RCC 7860 (cell line): Measurements from ENCODE around the gene VSX1.

Source experiments
- DNase-seq: peaks from one replicate; pipeline ENCODE4 v3.0.0-alpha.2; 2015; ENCODE audit warnings: low spot score
- FAIRE-seq: peaks from 2 replicates; lab custom pipeline; 2012; peaks lifted over from hg19 to GRCh38; lab: Jason Lieb, UNC

VSX1 gene

DNA sequence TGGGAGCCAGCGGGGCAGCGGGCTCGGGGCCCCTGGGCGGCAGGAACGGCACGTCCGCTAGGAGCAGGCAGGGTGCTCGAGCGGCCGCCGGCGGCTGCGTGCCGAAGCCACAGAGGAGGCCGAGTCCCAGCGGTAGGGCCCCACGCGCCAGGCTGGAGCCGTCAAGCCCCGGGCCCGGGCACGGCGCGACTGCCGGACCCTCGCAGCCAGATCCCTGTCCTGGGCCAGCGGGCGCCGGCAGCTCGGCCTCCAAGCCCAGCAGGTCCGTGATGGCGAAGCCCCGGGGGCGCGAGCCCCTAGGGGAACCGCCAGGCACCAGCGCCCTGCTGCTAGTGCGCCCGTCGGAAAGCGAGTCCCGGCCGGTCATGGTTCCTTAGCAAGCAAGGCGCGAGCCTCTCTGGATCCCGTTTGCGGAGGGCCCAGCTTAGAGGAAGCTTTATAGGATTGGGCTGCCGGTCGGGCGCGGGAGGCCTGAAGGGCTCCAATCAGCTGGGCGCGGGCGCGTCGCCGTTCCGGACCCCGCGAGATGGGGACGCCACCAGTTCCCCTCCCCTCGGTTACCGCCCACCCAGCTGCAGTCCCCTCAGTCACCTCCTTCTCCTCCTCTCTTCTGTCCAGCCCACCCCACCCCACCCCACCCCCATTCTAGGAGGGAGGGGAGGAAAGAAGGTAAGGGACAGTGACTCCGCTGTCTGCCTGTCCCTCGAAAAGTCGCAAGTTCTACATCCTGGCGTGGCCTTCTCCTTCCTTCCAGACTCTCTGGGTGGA is at the start of gene VSX1:
Gene VSX1, minus strand, starts transcription at position 412 of the 768 bp plus-strand sequence. Its CDS starts 45 bp downstream, at position 367.
- FAIRE-seq (no peak), DNase-seq (no peak)

DNA sequence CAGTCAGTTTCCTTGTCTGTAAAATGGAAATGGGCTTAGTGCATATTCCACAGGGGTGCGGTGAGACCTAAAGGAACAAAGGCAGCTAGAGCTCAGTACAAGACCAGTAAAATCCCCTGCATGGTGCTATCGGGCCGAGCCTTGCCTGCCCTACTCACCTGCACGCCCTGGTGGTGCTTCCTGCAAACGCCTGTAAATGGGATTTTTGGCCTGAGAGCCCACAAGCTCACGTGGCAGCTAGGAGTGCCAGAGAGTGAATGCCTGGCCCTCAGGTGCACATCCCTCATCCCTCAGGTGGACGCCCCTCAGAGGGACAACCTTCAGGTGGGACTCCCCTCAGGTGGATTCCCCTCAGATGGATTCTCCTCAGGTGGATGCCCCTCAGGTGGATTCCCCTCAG is 48.0 kb upstream of the VSX1 start:
- no peak for DNase-seq
- FAIRE-seq, result no peak

DNA sequence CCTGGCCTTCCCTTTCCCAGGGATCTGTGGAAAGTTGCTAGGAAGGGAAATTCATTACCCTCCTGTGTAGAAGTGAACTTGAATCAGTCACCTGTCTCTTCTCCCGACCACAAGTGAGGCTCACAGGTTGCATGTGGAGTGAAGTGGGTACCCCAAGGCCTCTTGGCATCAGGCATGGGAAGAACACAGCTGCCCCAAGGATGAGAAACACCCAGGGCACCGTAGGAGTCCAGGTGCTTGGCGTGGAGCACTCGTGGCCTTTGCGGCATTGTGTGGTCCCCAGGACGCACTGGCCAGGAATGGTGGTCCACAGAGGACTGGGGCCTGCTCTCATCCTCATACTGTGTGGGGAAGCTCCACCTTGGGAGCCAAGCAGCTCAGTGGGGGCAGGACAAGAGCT is 47.5 kb upstream of the VSX1 start:
- DNase-seq (no peak), FAIRE-seq (no peak)

DNA sequence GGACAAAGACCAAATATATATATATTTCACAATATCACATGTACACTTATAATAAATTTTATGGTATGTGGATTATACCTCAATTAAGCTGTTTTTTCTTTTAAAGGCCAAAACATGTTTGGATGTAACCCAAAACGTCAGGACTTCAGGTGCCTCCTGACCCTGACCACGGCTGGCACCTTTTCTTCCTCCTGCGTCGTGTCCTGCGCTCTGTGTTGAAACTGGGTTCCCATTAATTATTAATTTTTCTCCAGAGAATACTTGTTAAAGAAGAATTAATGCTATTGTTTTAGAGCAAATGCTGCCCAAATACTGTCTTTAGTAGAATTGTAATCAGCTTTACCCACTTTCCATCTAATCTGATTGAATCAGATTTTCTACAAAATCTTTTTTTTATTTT is 46.7 kb upstream of the VSX1 start:
- no peak for DNase-seq
- no peak for FAIRE-seq

DNA sequence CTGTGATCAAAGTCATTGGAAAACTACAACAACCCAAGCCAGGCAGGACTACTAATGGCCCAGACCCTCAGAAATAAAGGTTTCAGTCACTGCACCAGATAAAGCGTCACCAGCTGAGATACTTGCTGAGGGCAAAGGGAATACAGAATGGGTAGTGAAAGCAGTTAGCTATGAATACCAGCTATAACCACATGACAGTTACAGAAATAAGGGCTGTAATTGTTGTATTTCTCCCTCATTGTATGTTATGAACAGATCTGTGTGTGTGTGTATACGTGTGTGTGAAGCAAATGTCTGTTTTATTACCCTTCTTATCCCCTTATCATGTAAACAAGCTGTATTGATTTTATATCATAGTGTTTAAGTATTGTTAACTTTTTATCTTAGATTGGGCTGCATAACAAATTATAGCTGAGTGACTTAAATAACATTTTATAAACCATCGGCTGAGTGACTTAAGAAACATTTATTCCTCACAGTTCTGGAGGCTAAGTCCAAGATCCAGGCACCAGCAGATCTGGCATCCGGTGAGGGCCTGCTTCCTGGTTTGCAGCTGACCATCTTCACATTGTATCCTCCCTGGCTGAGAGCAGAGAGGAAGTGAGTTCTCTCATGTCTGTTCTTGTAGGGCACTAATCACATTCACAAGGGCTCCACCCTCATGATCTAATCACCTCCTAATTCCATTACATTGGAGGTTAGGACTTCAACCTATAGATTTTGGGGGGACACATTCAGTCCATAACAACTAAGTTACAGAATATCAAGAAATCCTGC is 46.0 kb upstream of the VSX1 start:
- FAIRE-seq, result no peak
- DNase-seq, result no peak

DNA sequence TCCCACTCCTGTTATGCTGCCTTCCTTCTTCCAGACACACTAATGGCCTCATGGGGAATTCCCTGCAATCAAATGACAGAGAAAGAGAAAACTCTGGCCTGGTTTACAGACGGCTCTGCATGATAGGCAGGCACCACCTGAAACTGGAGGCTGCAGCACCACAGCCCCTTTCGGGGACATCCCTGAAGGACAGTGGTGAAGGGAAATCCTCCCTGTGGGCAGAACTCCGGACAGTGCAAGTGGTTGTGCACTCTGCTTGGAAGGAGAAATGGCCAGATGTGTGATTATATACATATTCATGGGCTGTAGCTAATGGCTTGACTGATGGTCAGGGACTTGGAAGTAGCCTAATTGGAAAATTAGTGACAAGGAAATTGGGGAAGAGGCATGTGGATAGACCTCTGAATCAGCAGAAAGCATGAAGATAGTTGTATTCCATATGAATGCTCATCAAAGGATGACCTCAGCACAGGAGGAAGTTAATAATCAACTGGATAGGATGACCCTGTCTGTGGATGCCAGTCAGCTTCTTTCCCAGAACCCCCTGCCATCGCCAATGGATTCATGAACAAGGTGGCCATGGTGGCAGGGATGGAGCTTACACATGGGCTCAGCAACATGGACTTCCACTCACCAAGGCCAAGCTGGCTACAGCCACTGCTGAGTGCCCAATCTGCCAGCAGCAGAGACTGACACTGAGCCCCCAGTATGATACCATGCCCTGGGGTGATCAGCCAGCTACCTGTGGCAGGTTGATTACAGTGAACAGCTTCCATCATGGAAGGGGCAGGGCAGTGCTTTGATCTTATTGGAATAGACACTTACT is 44.5 kb upstream of the VSX1 start:
- DNase-seq (peak; percentile 29), FAIRE-seq (no peak)

DNA sequence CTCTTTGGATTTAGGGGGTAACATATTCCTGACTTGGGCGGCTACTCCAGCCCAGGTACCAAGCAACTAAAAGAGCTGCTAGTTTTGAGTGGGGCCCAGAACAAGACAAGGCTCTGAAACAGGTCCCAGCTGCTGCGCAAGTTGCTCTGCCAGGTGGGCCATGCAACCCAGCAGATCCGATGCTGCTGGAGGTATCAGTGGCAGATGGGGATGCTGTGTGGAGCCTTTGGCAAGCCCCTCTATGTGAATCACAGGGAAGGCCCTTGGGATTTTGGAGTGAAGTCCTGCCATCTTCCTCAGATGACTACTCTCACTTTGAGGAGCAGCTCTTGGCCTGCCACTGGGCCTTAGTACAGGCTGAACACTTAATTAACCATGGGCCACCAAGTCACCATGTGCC is 43.7 kb upstream of the VSX1 start:
- FAIRE-seq (no peak), DNase-seq (no peak)

DNA sequence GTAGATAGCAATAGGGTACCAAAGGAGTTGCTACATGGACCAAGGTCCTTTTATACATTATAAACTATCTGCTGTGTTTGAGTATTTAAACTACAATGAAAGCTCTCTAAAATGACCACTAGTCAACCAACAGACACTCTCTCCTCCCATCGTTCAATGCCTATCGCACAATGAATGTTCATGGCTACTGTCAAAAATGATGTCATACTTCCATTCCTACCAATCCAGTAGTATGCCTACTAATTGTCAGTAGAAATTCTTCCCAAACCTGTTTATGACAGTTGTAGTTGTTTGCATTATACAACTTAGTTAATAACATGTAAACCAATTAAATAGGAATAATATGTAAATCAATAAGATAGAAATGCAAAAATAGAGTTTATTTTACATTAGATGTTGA is 39.0 kb upstream of the VSX1 start:
- DNase-seq (no peak), FAIRE-seq (no peak)

DNA sequence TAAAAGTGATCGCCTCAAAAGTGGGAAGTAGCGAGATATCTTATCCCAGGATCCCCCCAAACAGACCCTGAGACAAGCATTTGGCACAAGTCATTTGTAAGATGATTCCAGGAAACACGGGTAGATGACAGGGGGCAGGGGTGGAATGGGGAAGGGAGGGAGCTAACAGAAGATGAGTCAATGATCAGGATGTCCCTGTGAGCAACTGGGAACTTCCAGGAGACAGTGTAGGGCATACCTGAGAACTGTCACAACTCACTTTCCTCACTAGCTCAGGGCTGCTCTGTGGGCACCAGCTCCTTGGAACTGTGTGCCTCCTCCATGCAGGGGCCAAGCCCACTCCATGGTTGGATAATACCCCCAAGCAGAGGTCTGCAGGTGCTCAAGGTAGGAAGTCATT is 38.5 kb upstream of the VSX1 start:
- FAIRE-seq (no peak), DNase-seq (no peak)

DNA sequence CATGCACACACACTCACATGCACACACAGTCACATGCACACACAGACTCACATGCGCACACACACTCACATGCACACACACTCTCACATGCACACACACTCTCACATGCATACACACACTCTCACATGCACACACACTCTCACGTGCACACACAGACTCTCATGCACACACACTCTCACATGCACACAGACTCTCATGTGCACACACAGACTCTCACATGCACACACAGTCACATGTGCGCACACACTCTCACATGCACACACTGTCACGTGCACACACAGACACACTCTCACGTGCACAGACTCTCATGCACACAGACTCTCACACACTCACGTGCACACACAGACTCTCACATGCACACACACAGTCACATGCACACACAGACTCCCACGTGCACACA is 36.6 kb upstream of the VSX1 start:
- DNase-seq (no peak), FAIRE-seq (no peak)

DNA sequence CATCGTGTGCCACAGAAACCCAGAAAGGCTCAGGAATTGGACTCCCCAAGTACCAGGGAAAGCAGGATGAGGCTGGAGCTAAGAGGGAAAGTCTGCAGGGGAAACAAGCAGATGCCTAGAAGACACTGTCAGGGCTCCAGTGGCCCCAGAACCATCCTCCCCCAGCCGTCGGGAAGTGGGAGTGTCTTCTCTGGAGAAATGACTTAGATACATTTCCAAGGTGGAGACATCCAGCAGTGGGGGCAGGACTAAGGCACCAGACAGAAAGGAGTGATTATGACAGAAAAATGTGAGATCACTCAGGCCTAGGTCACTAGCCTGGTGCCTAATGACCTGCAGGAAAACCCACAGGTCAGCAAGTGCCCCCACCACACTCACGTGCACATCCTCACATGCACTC is 36.0 kb upstream of the VSX1 start:
- no peak for FAIRE-seq
- DNase-seq, result no peak

DNA sequence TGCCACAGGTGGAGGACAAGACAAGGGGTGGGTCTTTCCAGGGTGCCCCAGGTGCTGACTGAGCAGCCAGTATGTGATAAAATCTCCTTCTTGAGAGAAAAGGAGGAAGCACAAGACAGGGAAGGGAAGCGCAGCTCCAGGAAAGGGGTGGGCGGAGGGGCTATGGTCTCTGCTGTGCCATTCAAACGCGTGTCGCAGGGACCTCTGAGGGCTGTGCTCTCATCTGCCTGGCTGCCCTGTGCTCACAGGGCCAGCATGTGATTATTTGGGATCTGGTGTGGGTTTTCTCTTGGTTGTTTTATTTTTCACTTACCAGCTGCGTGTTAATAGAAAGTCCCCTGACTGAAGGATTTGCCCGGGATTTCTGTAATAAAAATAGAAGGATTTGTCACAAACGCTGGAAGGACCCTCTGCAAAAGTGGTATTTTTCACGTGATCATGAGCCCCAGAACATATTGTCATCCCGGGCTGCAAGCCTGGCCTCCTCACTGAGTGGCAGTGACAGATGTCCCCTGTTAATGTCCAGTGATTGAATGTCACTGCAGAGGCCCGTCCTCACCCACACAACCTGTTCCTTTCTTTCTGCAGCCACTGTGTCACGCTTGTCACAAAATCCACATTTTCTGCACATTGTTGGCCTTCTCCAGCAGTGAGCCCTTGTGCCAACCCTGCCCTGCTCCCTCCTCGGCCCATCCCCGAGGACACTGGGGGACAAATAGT is 35.0 kb upstream of the VSX1 start:
- DNase-seq (no peak), FAIRE-seq (no peak)

DNA sequence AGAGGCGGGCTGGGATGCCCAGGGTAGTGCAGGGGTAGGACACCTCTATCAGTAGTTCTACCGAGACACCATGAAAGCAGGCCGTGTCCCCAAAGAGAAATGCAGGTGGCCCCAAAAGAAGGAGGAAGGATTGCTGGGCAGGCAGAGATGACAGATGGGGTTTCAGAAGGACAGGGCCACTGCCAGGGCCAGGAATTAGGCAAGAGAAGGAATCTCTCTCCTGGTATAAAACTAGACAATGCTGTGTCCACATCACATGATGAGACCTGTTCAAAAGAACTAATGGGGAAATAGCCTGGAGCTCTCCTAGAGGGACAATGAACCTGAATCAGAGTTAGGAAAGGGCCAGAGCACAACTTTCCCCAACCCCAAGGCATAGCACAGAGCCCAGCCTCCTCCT is 21.6 kb upstream of the VSX1 start:
- FAIRE-seq, result no peak
- no peak for DNase-seq

DNA sequence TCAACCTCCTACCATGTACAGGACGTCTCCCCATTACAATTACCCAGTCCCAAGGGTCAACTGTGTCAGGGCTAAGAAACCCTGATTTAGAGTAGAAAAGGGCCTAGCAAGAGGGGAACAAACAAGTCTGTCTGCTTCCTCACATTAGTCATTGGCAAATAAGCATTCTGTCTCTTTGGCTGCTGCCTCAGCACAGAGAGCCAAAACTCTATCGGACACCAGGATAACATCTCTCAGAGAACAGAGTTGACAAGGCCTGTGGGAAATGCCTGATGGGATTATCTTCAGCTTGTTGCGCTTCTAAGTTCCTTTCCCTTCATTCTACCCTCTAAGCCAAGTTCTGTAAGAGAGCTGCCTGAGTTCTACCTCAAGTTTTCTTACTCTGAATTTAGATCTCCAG is 19.0 kb upstream of the VSX1 start:
- FAIRE-seq, result no peak
- DNase-seq, result no peak

DNA sequence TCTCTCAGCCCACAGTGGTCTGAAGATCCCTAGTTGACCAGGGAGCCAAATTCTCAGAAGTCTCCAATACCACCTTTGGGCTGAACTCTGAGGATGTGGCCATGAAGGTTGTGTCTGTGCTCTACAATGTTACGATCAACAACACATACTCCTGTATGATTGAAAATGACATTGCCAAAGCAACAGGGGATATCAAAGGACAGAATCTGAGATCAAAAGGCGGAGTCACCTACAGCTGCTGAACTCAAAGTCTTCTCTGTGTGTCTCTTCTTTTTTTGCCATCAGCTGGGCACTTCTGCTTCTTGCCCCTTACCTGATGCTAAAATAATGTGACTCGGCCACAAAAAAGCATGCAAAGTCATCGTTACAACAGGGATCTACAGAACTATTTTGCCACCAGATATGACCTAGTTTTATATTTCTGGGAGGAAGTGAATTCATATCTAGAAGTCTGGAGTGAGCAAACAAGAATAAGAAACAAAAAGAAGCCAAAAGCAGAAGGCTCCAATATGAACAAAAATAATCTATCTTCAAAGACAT is 17.7 kb upstream of the VSX1 start:
- DNase-seq (no peak), FAIRE-seq (no peak)

DNA sequence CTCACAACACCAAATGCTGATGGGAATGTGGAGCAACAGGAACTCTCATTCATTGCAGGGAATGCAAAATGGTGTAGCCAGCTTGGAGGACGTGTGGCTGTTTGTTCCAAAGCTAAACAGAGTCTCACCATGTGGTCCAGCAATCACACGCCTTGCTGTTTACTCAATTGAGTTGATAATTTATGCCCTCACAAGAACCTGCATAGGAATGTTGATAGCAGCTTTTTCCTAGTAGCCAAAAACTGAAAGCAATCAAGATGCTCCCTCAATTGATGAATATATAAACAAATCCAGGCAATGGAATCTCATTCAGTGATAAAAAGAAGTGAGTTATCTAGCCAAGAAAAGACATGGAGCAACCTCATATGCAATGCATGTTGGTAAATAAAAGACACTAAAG is 15.6 kb upstream of the VSX1 start:
- FAIRE-seq, result no peak
- DNase-seq, result no peak

DNA sequence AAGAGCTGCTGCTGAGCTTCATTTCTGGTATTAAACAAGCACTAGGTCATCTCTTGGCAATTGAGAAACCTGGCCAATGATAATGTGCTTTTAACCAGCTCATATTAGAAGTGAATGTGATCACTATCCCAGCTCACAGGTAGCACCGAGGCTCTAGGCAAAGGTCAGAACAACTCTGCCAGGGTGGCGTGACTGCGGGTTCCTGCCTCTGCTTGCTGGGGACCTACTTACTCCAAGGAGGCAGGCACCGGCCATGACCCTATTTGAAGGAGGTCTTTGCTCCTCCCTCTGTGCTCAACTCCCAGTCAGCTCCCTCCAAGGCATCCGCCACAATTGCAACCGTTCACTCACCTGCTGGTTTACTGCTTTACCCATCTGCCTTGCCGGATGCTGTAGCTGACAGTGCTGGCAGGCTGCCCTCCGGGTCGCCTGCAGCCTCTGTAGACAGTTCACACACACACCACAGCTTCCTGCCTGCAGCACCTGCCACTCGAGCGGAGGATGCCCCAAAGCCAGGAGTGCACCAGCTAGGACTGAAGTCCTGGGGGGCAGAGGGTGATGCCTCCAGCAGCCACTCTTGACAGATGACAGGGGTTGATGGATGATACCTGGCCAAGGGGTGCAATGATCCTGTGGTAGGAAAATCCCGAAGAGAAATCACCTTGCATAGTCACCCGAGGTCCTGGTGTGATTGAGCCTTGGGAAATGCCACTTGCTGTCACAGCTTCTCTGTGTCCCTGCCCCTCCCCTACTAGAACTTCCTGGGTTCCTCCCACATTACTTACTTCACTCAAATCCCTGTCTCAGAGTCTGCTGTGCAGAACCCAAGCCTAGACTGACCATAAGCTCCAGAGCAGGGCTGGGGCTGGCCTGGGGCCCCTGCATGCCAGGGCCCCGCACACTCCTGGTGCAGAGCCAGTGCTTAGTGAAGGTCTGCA is 8.8 kb upstream of the VSX1 start:
- DNase-seq (no peak), FAIRE-seq (no peak)

DNA sequence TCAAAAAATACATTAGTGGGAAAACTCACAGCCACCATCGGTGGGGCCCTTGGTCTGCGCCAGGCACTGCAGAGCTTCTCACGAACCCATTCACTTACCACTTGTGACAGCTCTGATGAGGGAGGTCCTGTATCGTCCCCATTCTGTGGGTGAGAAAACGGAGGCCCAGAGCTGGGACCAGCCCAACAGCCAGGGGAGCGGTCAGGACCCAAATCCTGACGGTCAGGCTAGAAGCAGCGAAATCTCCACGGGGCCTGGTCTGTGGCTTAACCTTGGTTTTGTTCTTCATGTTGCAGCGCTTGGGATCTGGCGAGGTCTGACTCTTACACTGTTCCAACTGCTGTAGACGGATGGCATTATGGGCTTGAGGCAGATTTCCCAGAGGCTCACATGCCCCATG is 7.7 kb upstream of the VSX1 start:
- DNase-seq, result no peak
- FAIRE-seq, result no peak

DNA sequence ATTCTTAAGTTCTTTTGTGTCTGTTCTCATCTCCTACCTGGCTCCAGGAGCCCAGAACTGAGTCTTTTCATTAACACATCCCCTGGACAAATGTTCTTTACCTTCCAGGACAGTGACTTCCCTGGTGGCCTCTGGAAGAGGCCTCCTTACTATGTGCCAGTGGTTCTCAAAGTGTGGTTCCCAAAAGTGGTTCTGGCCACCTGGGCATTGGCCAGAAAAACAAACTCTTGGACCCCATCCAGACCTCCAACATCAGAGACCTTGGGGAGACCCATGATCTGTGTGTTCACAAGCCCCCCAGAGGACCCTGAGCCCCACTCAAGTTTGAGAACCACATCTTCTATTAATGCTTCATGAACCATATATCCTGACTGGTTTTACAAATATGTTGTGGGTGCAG is 7.2 kb upstream of the VSX1 start:
- DNase-seq (no peak), FAIRE-seq (no peak)

DNA sequence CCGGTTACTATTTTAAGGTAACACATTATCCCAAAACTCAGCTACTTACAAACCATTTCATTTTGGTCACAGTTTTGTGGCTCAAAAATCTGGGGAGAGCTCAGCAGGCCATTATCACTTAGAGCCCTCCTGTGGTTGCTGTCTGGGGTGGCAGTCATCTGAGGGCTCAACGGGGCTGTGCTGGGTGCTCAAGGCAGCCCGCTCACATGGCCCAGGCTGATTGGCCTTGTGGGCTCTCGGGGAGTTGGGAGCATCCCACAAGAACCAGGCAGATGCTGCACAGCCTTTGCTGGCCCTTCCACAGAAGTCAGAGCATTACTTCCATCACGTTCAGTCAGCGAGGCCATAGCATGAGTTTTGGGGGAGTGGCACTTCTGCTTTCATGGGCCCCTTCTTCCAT is 6.3 kb upstream of the VSX1 start:
- FAIRE-seq (no peak), DNase-seq (no peak)
